NCI-H524 treated with DMSO at 0.1 percent for 48 hours (cell line): ENCODE measurements around the gene FRMPD1.
"Not testable (repeated sequence)": the region's sequence is repeated elsewhere in the genome, so short reads cannot be mapped to it uniquely, and the experiment has no call there.

Experiments
- DNase-seq: peaks from one replicate; lab custom pipeline; 2025; lab: John Stamatoyannopoulos, UW

The FRMPD1 gene

DNA sequence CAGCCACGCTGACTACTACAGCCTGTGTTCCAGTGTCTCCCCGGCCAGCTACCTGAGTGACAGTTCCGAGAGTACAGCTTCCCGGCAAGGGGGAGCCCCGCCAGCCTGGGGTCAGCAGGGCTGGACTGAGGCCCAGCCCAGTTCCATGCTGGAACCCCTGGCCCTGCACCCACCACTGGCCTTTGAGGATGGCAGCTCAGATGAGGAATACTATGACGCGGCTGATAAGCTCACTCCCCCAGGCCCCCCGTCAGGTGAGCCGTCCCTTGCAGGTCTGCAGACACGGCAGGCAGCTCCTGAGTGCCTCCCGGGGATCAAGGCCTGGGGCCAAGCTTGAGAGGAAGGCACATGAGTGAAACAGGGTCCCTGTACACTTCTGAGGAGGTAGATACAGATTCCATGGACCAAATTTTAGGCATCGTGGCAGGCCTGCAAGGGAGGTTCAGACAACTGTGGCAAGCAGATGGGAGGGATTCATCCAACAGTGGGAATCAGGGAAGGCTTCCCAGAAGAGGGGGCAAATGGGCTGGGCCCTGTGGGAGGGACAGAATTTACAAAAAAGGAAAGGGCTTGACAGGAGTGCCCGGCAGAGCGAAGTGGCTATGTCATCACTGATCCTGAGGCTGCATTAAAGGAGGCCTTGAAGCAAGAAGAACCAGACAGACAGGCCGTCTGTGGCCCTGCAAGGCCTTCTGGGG, 90.0 kb downstream of the FRMPD1 start:
- no peak for DNase-seq

DNA sequence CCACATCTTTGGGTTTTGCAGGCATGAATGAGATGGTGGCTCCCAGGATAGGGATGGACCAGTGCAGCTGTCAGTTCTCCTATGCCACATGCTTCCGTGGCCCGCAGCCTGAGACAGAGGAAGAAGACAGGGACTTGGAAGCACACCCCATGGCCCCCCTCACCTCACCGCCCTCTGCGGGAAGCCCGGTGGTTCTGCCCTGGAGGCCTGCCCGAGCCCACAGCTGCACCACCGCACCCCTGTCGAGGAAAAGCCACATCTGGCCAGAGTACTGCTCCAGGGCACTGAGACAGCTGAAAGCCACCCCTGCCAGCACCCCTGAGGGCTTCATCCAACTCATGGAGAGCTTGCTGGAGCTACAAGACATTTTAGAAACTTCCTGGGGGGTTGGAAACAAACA, 95.2 kb downstream of the FRMPD1 start:
- no peak for DNase-seq

DNA sequence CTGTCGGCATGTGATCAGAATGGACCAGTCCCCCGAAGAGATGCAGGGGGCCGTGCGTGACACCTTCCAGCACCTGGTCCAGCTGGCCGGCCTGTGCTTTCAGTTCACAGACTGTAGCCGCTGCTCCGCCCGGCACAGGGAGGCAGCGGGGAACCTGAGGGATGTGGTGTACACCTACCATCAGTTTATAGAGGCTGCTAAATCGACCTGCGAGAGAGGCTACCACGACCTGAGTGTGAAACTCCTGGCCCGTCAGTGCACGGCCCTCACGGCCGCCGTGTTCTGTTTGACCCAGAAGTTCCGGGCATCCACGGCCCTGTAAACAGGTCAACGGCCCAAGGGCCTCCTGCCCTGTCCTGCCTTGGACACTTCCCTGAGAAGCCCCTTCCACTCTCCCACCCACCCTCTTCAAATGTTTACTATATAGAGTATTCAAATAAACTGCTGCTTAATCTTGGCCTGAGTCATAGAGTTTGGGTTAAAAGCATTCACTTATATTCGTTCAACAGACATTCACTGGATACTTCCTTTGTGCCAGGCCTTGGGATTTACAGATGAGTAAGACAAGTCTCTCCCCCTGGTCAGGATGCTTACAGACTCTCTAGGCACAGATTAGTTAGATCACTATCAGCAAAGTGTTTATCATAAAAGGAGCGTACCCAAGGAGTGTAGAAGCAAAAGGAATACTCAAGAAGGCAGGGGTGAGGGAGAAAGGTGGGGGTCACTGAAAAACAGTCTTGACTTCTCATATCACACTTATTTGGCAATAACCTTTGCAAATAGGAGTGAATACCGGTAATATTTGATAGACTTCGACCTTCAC, 95.9 kb downstream of the FRMPD1 start:
- no peak for DNase-seq

GRCh38 chr9:37747271-37747753, 96.6 kb downstream of the FRMPD1 start:
- no peak for DNase-seq

- DNase-seq: no peak
These were observed 98.4 kb downstream of the FRMPD1 start for GRCh38 chr9:37749129-37749528.

- no peak for DNase-seq
These were observed 100.4 kb downstream of the FRMPD1 start for GRCh38 chr9:37751186-37751585.

DNA sequence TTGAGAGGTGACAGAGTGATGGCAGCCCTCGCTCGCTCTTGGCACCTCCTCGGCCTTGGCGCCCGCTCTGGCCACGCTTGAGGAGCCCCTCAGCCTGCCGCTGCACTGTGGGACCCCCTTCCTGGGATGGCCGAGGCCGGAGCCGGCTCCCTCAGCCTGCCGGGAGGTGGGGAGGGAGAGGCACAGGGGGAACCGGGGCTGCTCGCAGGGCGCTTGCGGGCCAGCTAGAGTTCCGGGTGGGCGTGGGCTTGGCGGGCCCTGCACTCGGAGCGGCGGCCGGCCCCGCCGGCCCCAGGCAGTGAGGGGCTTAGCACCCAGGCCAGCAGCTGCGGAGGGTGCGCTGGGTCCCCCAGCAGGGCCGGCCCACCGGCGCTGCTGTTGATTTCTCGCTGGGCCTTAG, 101.0 kb downstream of the FRMPD1 start:
- DNase-seq: not testable (repeated sequence)

DNA sequence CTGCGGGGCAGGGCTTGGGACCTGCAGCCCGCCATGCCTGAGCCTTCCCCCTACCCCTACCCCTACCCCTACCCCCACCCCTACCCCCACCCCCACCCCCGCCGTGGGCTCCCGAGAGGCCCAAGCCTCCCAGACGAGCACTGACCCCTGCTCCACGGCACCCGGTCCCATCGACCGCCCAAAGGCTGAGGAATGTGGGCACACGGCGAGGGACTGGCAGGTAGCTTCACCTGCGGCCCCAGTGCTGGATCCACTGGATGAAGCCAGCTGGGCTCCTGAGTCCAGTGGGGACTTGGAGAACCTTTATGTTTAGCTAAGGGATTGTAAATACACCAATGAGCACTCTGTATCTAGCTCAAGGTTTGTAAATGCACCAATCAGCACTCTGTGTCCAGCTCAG, 101.4 kb downstream of the FRMPD1 start:
- not testable (repeated sequence) for DNase-seq

- DNase-seq: no peak
These were observed 102.1 kb downstream of the FRMPD1 start for GRCh38 chr9:37752642-37753488.

DNA sequence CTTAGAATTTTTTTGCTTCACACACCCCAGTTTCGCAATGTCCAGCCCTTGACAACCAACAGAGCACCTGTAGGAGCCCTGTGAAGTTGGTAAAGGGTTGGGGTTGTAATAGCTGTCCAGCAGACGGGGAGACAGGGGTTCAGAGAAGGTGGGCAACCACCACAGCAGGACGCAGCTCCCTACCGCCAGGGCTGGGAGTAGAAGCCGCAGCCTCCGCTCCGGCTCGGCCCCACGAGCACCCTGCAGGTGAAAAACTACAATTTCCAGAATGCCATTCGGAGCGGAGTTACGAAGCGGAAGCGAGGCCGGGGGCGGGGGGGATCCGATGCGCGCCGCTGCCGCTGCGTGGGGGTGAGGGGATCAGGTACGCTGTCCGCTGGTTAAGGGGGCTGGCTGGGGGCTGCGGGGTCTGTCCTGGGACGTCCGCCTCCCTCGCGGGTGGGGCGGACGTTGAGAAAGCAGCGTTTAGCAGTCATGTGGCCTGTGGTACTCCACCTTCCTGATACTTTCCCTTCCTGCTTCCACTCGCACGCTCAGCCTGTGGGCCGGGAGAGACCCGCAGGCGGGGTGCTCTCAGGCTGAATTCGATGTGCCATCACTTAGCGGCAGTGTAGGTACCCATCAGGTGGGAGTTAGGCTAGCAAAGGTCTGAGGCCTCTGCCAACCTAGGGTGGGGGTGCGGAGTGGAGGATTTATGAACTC, 102.9 kb downstream of the FRMPD1 start, which contains the start of gene TRMT10B:
TRMT10B (plus strand) TSS at position 317 of the 702 bp plus-strand sequence. CDS start 8,127 bp downstream, outside the sequence.
- no peak for DNase-seq

- DNase-seq: no peak
These were observed 108.0 kb downstream of the FRMPD1 start for GRCh38 chr9:37758747-37759146.

DNA sequence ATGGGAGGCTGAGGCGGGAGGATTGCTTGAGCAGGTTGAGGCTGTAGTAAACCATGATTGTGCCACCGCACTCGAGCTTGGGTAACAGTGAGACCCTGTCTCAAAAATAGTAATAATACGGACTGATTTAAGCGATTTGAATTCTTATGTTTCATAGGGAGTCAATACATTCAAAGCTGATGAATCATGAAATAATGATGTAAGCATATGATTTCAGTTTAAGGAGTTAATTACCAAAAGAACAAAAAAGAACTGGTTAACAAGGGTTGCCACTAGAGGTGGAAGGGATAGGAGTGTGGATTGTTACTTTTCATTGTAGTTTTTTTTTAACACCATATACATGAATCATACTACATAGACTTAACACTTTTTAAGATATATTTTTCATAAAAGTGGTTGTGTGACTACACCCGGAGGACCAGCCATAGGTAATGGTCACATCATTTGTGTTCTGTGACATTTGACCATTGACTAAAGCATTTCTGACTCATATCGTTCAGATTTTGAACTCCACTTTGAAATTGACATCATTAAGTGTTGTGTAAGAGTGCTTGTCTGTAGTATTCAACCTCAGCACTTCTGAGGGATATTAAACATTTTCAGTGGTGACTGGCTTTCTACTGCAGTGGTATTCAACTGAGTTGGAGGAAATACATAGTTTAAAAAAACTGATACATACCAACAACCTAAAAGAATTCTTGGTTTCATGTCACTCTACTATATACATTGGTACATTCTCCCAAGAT, 109.8 kb downstream of the FRMPD1 start:
- no peak for DNase-seq

DNA sequence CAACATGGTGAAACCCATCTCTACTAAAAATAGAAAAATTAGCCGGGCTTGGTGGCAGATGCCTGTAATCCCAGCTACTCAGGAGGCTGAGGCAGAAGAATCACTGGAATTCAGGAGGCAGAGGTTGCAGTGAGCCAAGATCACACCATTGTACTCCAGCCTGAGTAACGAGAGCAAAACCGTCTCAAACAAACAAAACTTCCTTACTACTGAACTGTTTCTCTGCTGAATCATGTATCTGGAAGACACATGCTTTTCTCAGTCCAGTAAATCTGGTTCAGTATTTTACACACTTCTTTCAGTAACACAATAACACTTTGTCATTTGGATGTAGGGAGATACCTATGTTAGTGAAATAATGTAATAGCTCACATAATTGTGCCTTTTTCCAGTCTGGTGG, 110.8 kb downstream of the FRMPD1 start:
- DNase-seq: no peak

- DNase-seq: not testable (repeated sequence)
These were observed 114.5 kb downstream of the FRMPD1 start for GRCh38 chr9:37765263-37765662.

- DNase-seq: no peak
These were observed 118.6 kb downstream of the FRMPD1 start for GRCh38 chr9:37769306-37769705.

- DNase-seq: no peak
These were observed 119.2 kb downstream of the FRMPD1 start for GRCh38 chr9:37769995-37770394.

DNA sequence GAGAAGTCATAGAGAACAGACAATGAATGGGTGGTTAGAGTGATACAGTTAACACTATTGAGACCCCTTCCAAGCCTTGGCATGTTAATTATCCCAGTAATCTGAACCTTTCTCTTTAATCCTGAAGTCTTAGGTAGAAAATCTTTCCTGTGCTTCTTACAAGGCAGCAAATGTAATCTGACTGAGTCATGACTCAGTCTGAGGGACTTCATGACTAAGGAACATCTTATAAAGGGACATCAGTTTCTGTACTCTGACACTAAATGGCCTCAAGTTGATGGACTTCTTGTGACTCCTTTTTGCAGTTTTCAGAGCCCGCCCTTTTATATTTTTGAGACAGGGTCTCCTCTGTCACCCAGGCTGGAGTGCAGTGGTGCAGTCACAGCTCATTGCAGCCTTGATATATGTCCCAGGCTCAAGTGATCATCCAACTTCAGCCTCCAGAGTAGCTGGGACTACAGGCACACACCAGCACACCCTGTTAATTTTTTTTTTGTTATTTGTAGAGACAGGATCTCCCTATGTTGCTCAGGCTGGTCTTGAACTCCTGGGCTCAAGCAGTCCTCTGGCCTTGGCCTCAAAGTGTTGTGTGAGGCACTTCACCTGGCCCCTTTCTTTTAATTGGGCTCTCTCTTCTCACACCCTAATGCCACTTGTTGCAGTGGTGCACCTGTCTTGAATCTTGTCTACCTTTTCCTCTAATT, 124.6 kb downstream of the FRMPD1 start:
- no peak for DNase-seq

- no peak for DNase-seq
These were observed 125.6 kb downstream of the FRMPD1 start for GRCh38 chr9:37776328-37776727.

- no peak for DNase-seq
These were observed 127.8 kb downstream of the FRMPD1 start for GRCh38 chr9:37778534-37778933.

- DNase-seq: no peak
These were observed 133.5 kb downstream of the FRMPD1 start for GRCh38 chr9:37784291-37784615.
